Glomerular visceral epithelial cell (primary cell): ENCODE results near the gene RAB10.
"Not testable (repeated sequence)": the region's sequence is repeated elsewhere in the genome, so short reads cannot be mapped to it uniquely, and the experiment has no call there.

ENCODE experiments used
- DNase-seq: peaks from one replicate; pipeline ENCODE4 v3.0.0-alpha.2; 2016; ENCODE audit errors: extremely low spot score

The RAB10 gene

GRCh38 chr2:26016012-26016705 lies 17.7 kb upstream of the RAB10 start:
- DNase-seq, result peak; percentile 50

- DNase-seq, result not testable (repeated sequence)
Measured at GRCh38 chr2:26016706-26017045, 17.2 kb upstream of the RAB10 start.

- peak; percentile 48 for DNase-seq
Measured at GRCh38 chr2:26017464-26018183, 16.3 kb upstream of the RAB10 start.

GRCh38 chr2:26018184-26019055 lies 15.5 kb upstream of the RAB10 start:
- DNase-seq, result peak; percentile 91

- DNase-seq, result no peak
Measured at GRCh38 chr2:26020231-26020640, 13.6 kb upstream of the RAB10 start.

- no peak for DNase-seq
Measured at GRCh38 chr2:26024260-26024659, 9.6 kb upstream of the RAB10 start.

GRCh38 chr2:26025509-26025908 lies 8.4 kb upstream of the RAB10 start:
- no peak for DNase-seq

GRCh38 chr2:26028083-26028482 lies 5.8 kb upstream of the RAB10 start:
- not testable (repeated sequence) for DNase-seq

GRCh38 chr2:26032586-26033269 lies 1.2 kb upstream of the RAB10 start:
- not testable (repeated sequence) for DNase-seq

GRCh38 chr2:26033270-26033817 lies 540 bp upstream of the RAB10 start:
- no peak for DNase-seq

GRCh38 chr2:26034637-26034992 lies 731 bp downstream of the RAB10 start:
- DNase-seq, result no peak

GRCh38 chr2:26035090-26035743 lies 1.3 kb downstream of the RAB10 start:
- DNase-seq, result no peak

- no peak for DNase-seq
Measured at GRCh38 chr2:26039603-26040323, 5.9 kb downstream of the RAB10 start.

- DNase-seq, result no peak
Measured at GRCh38 chr2:26043109-26043508, 9.2 kb downstream of the RAB10 start.

GRCh38 chr2:26043862-26044696 lies 10.2 kb downstream of the RAB10 start:
- DNase-seq, result peak; percentile 27

GRCh38 chr2:26048791-26049190 lies 14.9 kb downstream of the RAB10 start:
- DNase-seq, result no peak

- DNase-seq, result no peak
Measured at GRCh38 chr2:26049641-26050040, 15.8 kb downstream of the RAB10 start.

GRCh38 chr2:26052740-26053139 lies 18.9 kb downstream of the RAB10 start:
- no peak for DNase-seq

- no peak for DNase-seq
Measured at GRCh38 chr2:26054598-26055348, 20.9 kb downstream of the RAB10 start.
